Neural progenitor cell (in vitro differentiated cells): ENCODE results near the gene BRD3OS. TPM values are rescaled to one million over a fixed set of nuclear protein-coding genes. Genes with fewer than 3 reads are reported as not detected.

ENCODE experiments used
- DNase-seq: peaks from one replicate; pipeline ENCODE4 v3.0.0-alpha.2; 2016; ENCODE audit warnings: low spot score
- H2AFZ ChIP-seq: fragments of 200-600 bp; sonication (generic); replicated peaks from 2 replicates; pipeline ENCODE4 v1.6.1; 2016; ENCODE audit warnings: antibody characterized with exemption
- H3F3A ChIP-seq: fragments of 200-600 bp; sonication (generic); 2 replicates; pipeline ENCODE4 v1.6.1; 2016; ENCODE audit warnings: antibody characterized with exemption, low read depth
- H3K27ac ChIP-seq: fragments of 200-600 bp; sonication (generic); 2 replicates; pipeline ENCODE4 v1.5.1; 2016; ENCODE audit warnings: mild to moderate bottlenecking
- H3K27me3 ChIP-seq: fragments of 200-600 bp; sonication (generic); 2 replicates; pipeline ENCODE4 v1.6.1; 2016; ENCODE audit warnings: mild to moderate bottlenecking, moderate library complexity
- H3K36me3 ChIP-seq: fragments of 200-600 bp; sonication (generic); 2 replicates; pipeline ENCODE4 v1.5.1; 2016
- H3K4me1 ChIP-seq: fragments of 200-600 bp; sonication (generic); 2 replicates; pipeline ENCODE4 v1.6.1; 2016; ENCODE audit warnings: mixed run types
- H3K4me2 ChIP-seq: fragments of 200-600 bp; sonication (generic); 2 replicates; pipeline ENCODE4 v1.6.1; 2016
- H3K4me3 ChIP-seq: fragments of 200-600 bp; sonication (generic); 2 replicates; pipeline ENCODE4 v1.5.1; 2016
- H3K79me2 ChIP-seq: fragments of 200-600 bp; sonication (generic); 2 replicates; pipeline ENCODE4 v1.6.1; 2016; ENCODE audit warnings: low read depth
- H3K9ac ChIP-seq: fragments of 200-600 bp; sonication (generic); 2 replicates; pipeline ENCODE4 v1.6.1; 2016
- H3K9me3 ChIP-seq: fragments of 200-600 bp; sonication (generic); 2 replicates; pipeline ENCODE4 v1.5.1; 2016; ENCODE audit warnings: low read depth
- H4K20me1 ChIP-seq: fragments of 200-600 bp; sonication (generic); 2 replicates; pipeline ENCODE4 v1.6.1; 2016; ENCODE audit warnings: low read depth
- H3K27ac Mint-ChIP-seq: 3 replicates; pipeline ENCODE4 v1.8.0; 2021; ENCODE audit warnings: mixed read lengths
- H3K27me3 Mint-ChIP-seq: 2 replicates; pipeline ENCODE4 v1.8.0; 2022; ENCODE audit warnings: low read depth, mild to moderate bottlenecking, inconsistent platforms, moderate library complexity, mixed read lengths; ENCODE audit not compliant: insufficient read depth
- H3K36me3 Mint-ChIP-seq: 3 replicates; pipeline ENCODE4 v1.8.0; 2021; ENCODE audit warnings: mixed read lengths
- H3K4me1 Mint-ChIP-seq: 3 replicates; pipeline ENCODE4 v1.8.0; 2021; ENCODE audit warnings: mixed read lengths
- H3K4me3 Mint-ChIP-seq: 3 replicates; pipeline ENCODE4 v1.8.0; 2021; ENCODE audit warnings: mild to moderate bottlenecking, moderate library complexity, mixed read lengths
- H3K9me3 Mint-ChIP-seq: 3 replicates; pipeline ENCODE4 v1.8.0; 2020; ENCODE audit warnings: mixed read lengths
- CTCF ChIP-seq: fragments of 200-600 bp; sonication (generic); IDR thresholded peaks from 2 replicates; pipeline ENCODE4 v1.5.1; 2017; ENCODE audit warnings: antibody characterized with exemption, mild to moderate bottlenecking
- EZH2 ChIP-seq: fragments of 200-600 bp; sonication (generic); IDR thresholded peaks from 2 replicates; pipeline ENCODE4 v1.6.1; 2017; ENCODE audit warnings: antibody characterized with exemption, mild to moderate bottlenecking, moderate library complexity
- EZH2phosphoT487 ChIP-seq: fragments of 200-600 bp; sonication (generic); IDR thresholded peaks from 2 replicates; pipeline ENCODE4 v1.6.1; 2017; ENCODE audit warnings: antibody characterized with exemption
- total RNA-seq: library from RNA; depleted of rRNA; stranded (reverse); fragments of >200 nt; gene quantifications from 2 replicates; pipeline ENCODE4 v1.2.3, GENCODE V29; 2015; ENCODE audit warnings: low replicate concordance

The BRD3OS gene
- total RNA-seq, 1 donor from 2014 or later = 19.0 TPM

- Histone ChIP-seq H4K20me1 (peaks cover 74% of the 10 kb centered on the region), H3K4me2 (no peak overlapping the region), H3F3A (no peaks in the 10 kb centered on the region), H3K4me3 (no peak overlapping the region), H2AFZ (no peak overlapping the region), H3K27me3 (no peaks in the 10 kb centered on the region), H3K79me2 (no peaks in the 10 kb centered on the region), H3K27ac (no peak overlapping the region), H3K9ac (no peak overlapping the region), H3K36me3 (no peaks in the 10 kb centered on the region), H3K4me1 (no peaks in the 10 kb centered on the region), H3K9me3 (no peaks in the 10 kb centered on the region)
- TF ChIP-seq CTCF = no peak
- TF ChIP-seq EZH2phosphoT487 = no peak
- TF ChIP-seq EZH2 = no peak
- no peak for DNase-seq
- Mint-ChIP-seq H3K4me3 (no peak overlapping the region), H3K27ac (no peak overlapping the region), H3K4me1 (no peaks in the 10 kb centered on the region), H3K36me3 (peaks cover 16% of the 10 kb centered on the region), H3K27me3 (peaks cover 2% of the 10 kb centered on the region), H3K9me3 (no peaks in the 10 kb centered on the region)
These were observed 21.8 kb downstream of the BRD3OS start for GRCh38 chr9:134046894-134047681.

GRCh38 chr9:134047868-134048581 is 22.7 kb downstream of the BRD3OS start:
- peaks cover 4% of the 10 kb centered on the region for H3K79me2 ChIP-seq

GRCh38 chr9:134048582-134048968 is 23.3 kb downstream of the BRD3OS start:
- Histone ChIP-seq H2AFZ (no peak overlapping the region), H3K27ac (no peak overlapping the region), H3F3A (no peaks in the 10 kb centered on the region), H3K36me3 (no peaks in the 10 kb centered on the region), H3K27me3 (no peaks in the 10 kb centered on the region), H4K20me1 (peaks cover 81% of the 10 kb centered on the region), H3K4me1 (no peaks in the 10 kb centered on the region), H3K79me2 (peaks cover 9% of the 10 kb centered on the region), H3K4me3 (no peak overlapping the region), H3K9ac (no peak overlapping the region), H3K4me2 (no peak overlapping the region), H3K9me3 (no peaks in the 10 kb centered on the region)
- TF ChIP-seq EZH2 = no peak
- no peak for TF ChIP-seq CTCF
- TF ChIP-seq EZH2phosphoT487 = no peak
- H3K27me3 Mint-ChIP-seq = peaks cover 2% of the 10 kb centered on the region
- DNase-seq = no peak
- peaks cover 16% of the 10 kb centered on the region for H3K36me3 Mint-ChIP-seq
- H3K4me1 Mint-ChIP-seq = no peaks in the 10 kb centered on the region
- no peak overlapping the region for H3K4me3 Mint-ChIP-seq
- H3K27ac Mint-ChIP-seq = no peak overlapping the region
- H3K9me3 Mint-ChIP-seq = no peaks in the 10 kb centered on the region

More at GRCh38 chr9:134047868-134048581, 22.7 kb downstream of the BRD3OS start:
- DNase-seq = no peak
- Histone ChIP-seq H4K20me1 (peaks cover 81% of the 10 kb centered on the region), H3K36me3 (no peaks in the 10 kb centered on the region), H3K9ac (no peak overlapping the region), H3K4me3 (no peak overlapping the region), H3K27ac (no peak overlapping the region), H3K4me1 (no peaks in the 10 kb centered on the region), H3K27me3 (no peaks in the 10 kb centered on the region), H3K4me2 (no peak overlapping the region), H3F3A (no peaks in the 10 kb centered on the region), H2AFZ (no peak overlapping the region), H3K9me3 (no peaks in the 10 kb centered on the region)
- no peaks in the 10 kb centered on the region for H3K9me3 Mint-ChIP-seq
- TF ChIP-seq EZH2 (no peak), CTCF (no peak), EZH2phosphoT487 (no peak)
- H3K36me3 Mint-ChIP-seq = peaks cover 16% of the 10 kb centered on the region
- H3K27ac Mint-ChIP-seq = no peak overlapping the region
- no peaks in the 10 kb centered on the region for H3K4me1 Mint-ChIP-seq
- no peak overlapping the region for H3K4me3 Mint-ChIP-seq
- peaks cover 2% of the 10 kb centered on the region for H3K27me3 Mint-ChIP-seq
